ENCODE data around the gene APOBEC3B. TPM values are rescaled to one million over a fixed set of nuclear protein-coding genes. Genes with fewer than 3 reads are reported as not detected.

Gene APOBEC3B
- total and polyA plus RNA-seq, 9 of the 15 experiments (the other 6 are each of a cell fraction or from before 2014, with no cell fraction given) = 5.9 to 166 (median 43.2) TPM

GRCh38 chr22:38981992-38982927 lies at the start of gene APOBEC3B (continued):
- TF ChIP-seq IRF1 (CRISPR knock-in tag; IDR thresholded peaks at IDR 0.05; ENCODE audit: borderline replicate concordance) (no peak), TSC22D4 (tag; IDR thresholded peaks at IDR 0.05) (no peak), ZNF589 (CRISPR knock-in tag; IDR thresholded peaks at IDR 0.05; ENCODE audit: low read depth) (no peak), MYNN (IDR thresholded peaks at IDR 0.05) (no peak), MYNN (CRISPR knock-in tag; IDR thresholded peaks at IDR 0.05) (no peak), ZNF592 (IDR thresholded peaks at IDR 0.05) (0 out of 2 replicates have a peak, but pooled peaks have one; percentile 53), THRAP3 (IDR thresholded peaks at IDR 0.05; ENCODE audit: borderline replicate concordance) (no peak), EP400 (IDR thresholded peaks at IDR 0.05) (no peak; the same call in 1 of the 2 replicates), COPS2 (conservative IDR thresholded peaks at IDR 0.05) (no peak), ARID1B (IDR thresholded peaks at IDR 0.05) (peak; percentile 54), ZFP36 (IDR thresholded peaks at IDR 0.05; ENCODE audit: low read depth, low read length, partially characterized antibody) (no peak), ZBTB49 (CRISPR knock-in tag; IDR thresholded peaks at IDR 0.05; ENCODE audit: borderline replicate concordance) (no peak), FOXJ3 (CRISPR knock-in tag; IDR thresholded peaks at IDR 0.05) (no peak), NCOA2 (IDR thresholded peaks at IDR 0.05; ENCODE audit: partially characterized antibody in 2 of 2) (no peak), GTF2E2 (tag; IDR thresholded peaks at IDR 0.05) (no peak), C11orf30 (IDR thresholded peaks at IDR 0.05; ENCODE audit: low read depth) (no peak), ZNF551 (CRISPR knock-in tag; IDR thresholded peaks at IDR 0.05) (no peak), ATF6 (CRISPR knock-in tag; IDR thresholded peaks at IDR 0.05) (no peak), ZNF3 (CRISPR knock-in tag; IDR thresholded peaks at IDR 0.05) (no peak)

All from K562 (cell line).